GM21717 (cell line): ENCODE results near the gene RASAL1.
"Not testable (repeated sequence)": the region's sequence is repeated elsewhere in the genome, so short reads cannot be mapped to it uniquely, and the experiment has no call there.

Experiments used
- ATAC-seq: cut with Tn5 transposase; IDR thresholded peaks from one replicate; pipeline ENCODE4 v1.9.1; 2021; ENCODE audit warnings: mild to moderate bottlenecking, moderate library complexity; ENCODE audit not compliant: unreplicated experiment

The RASAL1 gene

DNA sequence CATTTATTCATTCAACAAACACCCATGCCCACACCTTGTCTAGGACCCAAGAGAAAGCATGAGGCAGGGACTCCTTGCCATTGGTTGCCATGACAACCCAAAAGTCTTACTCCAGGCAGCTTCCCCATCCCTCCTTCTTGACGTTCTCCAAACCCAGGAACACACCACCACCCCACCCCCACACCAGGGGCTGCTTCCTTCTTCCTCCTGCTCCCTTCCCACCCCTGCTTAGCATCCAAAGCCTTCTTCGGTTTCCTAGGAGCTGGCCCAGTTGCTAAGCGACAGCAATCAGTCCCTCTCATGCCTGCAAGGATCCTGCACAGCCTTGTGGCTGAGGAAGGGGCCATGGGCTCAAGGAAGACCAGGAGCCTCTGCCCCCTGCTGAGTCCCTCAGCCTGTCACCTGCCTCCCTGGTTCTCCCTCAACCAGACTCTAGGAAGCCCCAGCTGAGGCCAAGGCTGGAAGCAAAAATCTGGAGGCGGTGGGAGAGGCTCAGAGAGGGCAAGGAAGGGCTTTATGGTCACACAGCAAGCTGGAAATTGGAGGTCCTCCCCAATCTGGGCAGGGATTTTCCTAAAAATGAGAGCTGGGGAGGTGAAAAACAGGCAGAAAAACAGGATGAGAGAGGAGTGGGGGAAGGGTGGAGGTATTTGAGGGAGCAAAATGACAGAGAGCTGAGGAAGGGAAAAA, 15.4 kb downstream of the RASAL1 start:
- ATAC-seq, result no peak

DNA sequence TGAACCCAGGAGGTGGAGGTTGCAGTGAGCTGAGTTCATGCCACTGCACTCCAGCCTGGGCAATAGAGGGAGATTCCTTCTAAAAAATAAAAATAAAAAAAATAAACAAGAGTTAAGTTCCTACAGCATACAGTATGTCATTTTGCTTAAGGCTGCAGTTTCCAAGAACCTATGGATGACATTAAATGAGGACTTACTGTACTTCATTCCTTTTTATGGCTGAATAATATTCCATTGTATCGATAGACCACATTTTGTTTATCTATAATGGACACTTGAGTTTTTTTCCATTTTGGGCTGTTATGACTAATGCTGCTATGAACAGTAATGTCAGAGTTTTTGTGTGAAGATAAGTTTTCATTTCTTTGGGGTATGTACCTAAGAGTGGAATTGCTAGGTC, 17.4 kb downstream of the RASAL1 start:
- no peak for ATAC-seq

DNA sequence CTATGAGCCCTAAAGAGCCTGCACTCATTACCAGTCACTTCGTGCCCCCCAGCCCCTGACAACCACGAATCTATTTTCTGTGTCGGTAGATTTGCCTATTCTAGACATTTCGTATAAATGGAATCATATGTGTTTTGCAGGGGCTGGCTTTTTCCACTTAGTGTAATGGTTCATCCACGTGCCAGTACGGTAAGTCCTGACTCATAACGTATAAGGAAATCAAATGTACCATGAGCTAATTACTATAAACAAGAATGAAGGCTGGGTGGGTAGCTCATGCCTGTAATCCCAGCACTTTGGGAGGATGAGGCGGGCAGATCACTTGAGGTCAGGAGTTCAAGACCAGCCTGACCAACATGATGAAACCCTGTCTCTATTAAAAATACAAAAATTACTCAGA, 17.9 kb downstream of the RASAL1 start:
- not testable (repeated sequence) for ATAC-seq

DNA sequence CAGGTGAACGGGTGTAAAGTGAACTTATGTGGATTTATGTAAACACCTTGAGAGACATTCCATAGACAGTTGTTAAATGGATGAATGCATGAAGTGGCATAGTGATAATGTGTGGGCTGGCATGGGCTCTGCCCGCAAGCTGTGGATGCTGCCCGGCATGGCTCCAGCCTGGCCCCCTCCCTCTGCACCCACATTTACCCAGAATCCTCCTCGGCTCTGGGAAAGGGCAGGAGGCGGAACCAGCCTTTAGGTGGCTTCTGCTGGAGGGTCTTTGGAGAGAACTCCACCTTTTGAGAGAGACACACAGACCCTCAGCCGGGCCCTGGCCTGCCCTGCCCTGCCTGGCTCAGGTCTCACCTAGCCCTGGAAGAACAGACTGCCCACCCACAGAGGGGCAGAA, 18.7 kb downstream of the RASAL1 start:
- ATAC-seq, result no peak

DNA sequence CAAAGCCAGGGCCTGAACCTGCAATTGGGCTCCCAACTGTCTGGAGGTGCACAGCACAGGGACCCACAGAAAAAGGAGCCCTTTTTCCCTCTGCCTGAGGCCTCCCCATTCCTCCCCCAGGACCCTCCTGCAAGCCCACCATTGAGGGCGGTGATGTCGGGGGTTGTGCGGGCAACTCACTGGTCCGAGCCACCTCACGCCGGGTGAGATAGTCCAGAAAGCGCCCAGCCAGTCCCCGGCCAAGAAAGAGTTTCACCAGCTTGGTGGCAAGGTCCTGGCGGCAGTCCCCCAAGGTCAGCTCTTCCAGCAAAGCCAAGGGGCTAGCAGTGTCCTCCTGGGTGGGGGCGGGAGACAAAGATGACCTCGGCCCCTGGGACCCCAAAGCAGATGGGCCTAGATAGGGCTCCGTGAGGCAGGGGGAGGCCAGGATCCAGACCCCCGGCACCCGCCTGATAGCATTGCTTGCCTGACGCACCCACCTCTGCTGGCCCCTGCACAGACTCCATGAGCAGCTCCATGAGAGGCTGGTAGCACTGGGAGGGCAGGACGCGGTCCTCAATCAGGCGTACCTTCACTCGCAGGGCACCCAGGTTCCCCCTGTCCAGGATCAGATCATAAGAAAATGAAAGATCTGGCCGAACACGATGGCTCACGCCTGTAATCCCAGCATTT, 20.0 kb downstream of the RASAL1 start:
- no peak for ATAC-seq

DNA sequence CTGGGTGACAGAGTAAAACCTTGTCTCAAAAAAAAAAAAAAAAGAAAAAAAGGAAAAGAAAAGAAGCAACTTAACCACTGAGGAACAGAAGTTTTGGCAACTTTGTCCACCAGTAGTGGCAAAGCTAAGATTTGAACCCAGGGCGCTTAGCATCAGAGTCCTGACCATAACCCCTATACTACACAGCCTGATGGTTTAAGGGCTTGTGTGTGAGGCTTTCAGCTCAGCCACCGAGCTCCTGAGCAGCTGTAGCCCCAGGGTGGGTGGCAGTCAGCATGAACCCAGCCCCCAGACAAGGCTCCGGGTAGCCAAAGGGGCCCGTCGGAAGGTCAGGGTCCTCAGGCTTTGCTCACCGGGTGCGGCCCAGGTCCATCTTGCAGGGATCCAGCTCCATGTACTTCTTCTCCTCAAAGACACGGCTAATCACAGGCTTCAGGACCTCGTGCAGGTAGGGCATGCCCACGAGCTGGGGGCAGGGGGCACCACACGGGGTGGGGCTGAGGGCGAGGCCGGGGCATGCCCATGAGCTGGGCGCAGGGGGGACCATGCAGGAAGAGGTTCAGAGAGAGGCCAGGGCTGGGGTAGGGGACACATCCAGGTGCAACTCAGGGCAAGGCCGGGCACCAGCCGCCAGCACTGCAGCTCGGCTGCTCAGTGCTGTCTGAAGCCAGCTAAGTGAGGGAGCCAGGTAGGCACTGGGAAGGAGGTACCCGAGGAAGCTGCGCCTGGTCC, 20.9 kb downstream of the RASAL1 start:
- no peak for ATAC-seq

DNA sequence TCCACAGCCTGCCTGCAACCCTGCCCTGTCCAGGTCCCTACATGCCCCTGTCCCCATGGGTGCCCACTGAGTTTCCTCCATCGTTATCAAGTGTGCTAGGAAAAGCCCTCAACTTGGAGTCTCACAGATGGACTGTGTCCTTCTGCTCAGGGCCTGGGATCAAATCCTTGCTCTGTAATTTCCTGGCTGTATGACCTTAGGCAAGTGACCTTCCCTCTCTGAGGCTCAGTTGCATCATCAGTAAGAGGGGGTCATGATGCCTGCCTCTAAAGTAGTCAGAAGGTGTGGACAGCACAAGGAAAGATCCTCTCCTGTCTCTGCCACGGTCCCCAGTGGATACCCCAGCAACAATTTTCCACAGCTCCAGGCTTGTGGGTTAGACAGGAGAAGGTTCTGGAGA, 22.2 kb downstream of the RASAL1 start:
- ATAC-seq, result no peak

DNA sequence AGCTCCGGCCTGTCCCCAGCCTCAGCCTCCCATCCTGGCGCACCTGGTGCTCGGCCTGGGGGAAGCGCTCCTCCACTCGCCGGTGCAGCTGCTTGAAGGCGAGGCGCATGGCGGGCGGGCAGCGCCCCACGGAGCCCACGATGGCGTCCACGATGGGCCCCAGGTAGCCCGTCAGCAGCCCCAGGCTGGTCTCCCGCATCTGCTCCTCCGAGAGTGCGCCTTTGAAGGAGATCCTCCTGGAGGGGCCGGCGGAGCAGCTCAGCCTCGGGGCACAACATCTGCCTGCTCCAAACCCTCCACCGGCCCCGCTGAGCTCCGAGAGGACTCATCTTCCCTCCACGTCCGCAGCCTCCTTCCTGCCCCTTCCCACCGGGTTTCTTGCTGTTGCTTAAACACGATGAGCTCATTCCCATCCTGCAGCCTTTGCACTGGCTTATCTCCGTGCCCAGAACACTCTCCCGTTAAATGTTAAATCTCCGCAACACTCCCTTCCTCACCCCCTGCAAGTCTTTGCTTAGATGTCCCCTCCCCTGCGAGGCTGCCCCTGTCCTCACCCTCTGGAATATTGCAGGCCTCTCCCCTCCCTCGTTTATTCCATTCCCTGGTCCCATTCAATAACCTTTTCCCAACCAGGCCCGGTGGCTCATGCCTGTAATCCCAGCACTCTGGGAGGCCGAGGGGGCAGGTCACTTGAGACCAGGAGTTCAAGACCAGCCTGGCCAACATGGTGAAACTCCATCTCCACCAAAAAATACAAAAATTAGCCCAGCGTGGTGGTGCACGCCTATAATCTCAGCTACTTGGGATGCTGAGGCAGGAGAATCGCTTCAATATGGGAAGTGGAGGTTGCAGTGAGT, 23.3 kb downstream of the RASAL1 start:
- ATAC-seq, result no peak

DNA sequence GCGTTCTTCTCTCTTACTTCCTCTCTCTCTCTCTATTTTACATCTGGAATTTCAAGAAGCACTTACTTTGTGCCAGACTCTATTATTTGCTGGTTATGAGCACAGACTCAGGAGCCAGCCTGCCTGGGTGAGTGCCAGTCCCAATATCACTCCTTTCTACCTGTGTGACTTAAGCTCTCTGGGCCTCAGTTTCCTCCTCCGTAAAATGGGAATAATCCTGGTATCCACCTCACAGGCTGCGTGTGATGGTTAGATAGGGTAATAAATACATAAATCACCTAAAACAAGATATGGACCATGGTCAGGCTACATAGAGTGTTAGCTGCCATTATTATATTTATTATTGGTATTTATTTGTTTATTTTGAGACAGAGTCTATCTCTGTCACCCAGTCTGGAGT, 24.3 kb downstream of the RASAL1 start:
- no peak for ATAC-seq

DNA sequence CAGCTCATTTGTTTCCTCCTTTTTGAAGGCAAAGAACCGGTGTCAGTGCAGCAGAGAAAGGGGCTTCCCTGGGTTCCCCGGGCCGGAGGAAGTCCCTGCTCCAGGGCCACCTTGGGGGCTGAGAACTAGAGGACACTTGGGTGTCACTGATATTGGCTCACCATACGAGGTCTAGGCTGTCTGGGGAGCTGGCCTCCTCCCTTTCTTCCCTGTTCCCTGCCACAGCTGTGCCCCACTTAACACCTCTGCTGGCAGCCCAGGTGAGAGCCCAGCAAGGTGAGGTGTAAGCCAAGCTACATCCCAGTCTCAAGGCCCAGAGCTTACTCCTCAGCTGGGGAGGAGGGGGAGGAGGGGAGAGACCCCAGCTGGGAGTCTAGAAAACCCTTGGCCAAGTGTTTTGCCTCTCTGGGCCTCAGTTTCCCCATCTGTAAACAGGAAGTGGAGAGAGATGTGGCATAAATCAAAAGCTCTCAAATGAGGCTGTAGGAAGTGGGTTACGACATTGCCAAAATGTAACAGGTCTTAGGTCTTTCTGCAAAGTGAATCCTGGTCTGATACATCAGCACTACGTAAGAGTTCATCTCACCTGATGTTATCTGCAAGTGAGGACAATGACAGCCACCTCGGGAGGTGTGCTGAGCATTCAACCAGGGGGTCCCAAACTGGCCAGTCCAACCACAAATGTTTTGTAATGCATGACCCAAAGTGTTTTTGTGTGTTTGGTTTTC, 25.5 kb downstream of the RASAL1 start:
- ATAC-seq, result no peak

DNA sequence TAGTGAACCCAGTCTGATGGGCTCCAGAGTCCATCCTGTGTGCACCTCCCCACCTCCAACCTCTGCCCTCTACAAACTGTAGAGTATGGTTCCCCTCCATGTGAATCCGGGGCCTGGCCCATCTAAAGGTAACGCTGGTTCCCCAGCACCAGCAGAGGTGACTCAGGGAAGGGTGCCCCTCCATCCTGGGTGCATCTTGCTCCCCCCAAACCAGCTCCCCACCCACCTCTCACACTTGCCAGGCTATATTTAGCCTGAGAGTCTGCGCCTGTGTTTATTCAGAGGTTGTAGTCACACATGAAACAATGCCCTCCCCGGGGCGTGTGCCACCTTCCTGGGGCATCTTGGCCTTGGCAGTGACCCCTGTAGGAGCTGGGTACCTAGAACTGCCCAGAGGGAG, 26.2 kb downstream of the RASAL1 start:
- no peak for ATAC-seq

DNA sequence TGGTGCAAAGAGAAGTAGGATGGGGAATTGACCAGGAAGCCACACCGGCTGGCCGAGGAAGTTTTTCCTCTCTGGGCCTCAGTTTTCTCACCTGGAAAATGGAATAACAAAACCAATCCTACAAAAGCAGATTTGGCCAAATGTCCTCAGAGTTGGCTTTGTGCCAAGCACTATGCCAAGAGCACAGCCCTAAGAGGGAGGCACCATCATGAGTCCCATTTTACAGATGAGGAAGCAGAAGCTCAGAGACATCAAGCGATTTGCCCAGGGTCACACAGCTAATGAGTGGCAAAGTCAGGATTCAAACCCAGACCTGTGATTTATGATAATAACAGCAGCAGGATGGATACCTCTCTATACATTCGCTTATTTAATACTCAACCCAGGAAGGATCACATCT, 27.3 kb downstream of the RASAL1 start:
- no peak for ATAC-seq

DNA sequence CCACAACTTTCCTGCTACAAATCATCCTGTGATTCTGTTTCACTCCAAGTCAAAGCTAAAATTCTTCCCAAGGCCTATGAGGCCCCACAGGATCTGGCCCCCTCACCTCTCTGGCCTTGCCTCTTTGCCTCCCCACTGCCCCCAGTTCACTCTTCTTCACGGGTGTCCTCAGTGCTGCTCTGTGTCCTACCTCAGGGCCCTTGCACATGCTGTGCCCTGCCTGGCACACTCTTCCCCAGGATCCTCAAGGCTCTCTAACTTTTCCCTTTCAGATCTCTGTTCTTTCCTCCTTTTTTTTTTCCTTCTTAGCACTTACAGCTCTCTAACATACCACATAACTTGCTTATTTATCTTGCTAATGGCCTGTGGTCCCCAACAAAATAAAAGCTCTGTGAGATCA, 29.2 kb downstream of the RASAL1 start:
- no peak for ATAC-seq

DNA sequence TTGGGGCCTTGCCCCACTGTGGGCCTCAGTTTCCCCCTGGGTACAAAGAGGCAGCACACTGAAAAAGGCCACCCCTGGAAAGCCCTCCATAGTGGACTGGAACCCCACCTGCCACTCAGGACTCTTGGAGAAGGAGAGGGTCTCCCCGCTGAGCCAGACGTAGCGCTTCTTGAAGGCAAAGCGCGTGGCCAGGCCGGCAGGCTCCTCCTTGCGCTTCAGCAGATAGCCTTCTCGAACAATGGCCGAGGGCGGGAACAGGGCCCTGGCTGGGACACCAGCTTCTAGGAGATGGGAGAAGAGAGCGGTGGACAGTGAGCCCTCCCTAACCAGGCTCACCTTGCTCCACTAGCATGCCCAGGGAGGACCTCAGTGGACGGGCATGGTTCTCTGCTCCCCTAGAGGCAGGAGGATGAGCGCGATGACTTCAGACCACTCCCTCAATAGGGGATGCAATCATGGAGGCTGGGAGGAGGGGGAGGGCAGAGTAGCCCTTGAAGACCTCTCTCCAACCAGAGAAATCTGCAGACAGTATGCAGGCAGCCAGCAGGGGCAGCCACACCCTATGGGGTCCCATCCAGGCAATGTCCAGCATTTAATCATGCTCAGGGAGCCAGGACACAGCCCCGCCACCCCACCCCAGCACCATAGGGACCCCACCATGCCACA, 29.8 kb downstream of the RASAL1 start:
- no peak for ATAC-seq

DNA sequence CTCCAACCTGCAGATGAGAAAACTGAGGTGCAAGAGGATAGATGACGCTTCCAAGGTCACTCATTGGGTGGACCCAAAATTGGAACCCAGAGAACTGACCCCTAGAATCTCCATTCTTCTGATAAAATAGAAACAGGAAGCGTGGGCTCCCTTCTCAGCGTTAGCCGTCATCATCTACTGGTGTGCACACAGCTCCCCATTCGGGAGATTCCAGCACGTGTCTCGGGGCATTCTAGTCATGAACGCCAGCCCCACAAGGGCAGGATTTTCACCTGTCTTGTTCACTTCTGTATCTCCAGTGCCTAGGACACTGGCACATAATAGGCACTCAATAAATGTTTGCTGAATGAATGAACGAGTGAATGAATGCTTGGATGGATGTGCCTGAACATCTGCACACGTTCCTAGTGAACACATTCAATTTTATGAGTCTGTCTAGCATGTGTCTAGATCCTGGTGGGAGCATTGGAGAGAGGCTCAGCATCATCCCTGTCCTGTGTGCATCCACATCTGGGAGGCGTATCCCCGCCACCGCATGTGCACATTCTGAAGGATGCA, 30.5 kb downstream of the RASAL1 start:
- no peak for ATAC-seq

DNA sequence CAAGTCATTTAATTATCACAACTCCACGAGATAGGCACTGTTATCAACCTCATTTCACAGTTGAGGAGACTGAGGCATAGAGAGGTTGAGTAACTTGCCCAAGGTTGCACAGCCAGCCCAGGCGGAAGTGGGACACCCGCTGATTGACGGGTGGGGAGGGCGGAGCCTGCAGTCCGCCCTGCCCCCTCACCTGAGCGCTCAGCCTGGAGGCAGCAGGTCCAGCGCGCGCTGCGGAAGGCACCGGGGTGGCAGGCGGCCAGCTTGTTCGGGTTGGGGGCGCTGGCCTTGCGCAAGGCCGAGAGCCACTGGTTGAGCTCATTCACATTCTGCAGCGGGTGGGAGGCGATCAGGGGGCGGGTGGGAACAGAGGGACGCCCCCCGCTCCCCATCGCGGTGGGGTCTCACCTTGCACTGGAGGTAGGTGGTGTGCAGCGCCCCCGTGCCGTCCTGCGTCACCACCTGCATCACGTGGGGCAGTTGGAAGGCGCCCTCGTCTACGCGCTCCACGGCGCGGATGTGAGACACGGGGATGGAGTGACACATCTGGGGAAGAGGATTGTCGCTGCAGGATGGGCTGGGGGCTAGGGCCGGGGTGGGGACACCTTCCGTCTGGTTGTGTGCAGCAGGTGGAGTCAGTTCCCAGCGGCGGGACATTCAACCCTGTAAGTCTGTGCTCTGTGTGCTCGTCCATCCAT, 31.7 kb downstream of the RASAL1 start:
- ATAC-seq, result no peak

DNA sequence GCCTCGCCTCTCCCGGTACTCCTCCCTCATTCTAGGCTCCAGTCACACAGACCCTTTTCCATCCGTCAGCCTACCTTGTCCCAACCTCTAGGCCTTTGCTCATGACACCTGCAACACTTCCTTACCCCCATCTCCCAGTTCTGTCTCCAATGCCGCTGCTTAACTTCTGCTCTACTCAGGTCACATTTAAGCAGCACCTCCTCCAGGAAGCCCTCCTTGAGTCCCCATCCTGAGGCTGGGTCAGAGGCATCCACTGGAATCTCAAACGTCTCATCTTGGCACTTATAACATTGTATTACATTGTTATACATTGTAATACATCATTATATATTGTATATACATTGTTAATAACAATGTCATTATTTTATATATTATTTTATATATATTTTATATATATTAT, 32.8 kb downstream of the RASAL1 start:
- no peak for ATAC-seq

DNA sequence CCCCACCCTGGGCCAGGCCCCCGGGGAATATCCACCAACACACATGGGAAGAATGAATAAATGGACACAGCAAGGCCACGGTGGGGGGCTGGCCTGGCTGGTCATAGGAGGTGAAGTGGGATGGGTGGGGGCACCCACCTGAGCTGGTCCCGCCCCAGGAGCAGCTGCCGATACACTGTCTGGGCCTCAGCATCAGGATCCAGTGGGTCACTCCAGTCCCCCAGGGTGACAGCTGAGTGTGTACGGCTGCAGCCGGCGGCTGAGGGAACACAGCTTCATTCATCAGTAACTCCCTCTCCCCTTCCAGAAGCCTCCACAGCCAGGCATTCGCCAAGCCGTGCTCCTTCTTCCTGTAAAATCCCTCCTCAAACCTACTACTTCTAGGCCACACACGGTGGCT, 33.8 kb downstream of the RASAL1 start:
- ATAC-seq, result no peak

DNA sequence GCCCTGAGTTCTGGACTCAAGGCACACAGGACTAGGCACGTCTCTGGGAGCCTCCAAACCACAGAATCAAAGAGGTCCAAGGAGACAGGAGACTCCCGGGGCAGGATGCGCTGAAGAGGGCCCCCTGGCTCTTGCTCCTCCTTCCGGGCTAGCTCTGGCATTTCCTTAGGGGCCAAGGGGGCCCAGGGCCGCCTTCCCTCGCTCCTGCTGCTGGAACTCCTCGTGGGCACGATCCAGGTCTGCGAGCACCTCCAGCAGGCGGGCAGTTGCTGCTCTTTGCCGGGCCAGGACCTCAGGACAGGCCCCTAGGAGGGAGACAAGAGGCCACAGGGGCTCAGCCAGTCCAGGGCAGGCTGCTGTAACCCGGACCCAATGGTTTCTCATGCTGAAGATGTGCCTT, 35.8 kb downstream of the RASAL1 start:
- ATAC-seq, result no peak
